Suprapubic skin (tissue), 4 donors: Measurements from ENCODE around the gene DDX51. TPM values are rescaled to one million over a fixed set of nuclear protein-coding genes. Genes with fewer than 3 reads are reported as not detected.

Experiments
- DNase-seq, 2 donors: peaks; one replicate each; pipeline ENCODE4 v3.0.0-alpha.2; 2019; ENCODE audit warnings: low spot score in 2 of 2
- H3K27ac ChIP-seq: fragments of 200-600 bp; sonication (generic); one replicate; pipeline ENCODE4 v1.5.1; 2019
- H3K27me3 ChIP-seq: fragments of 200-600 bp; sonication (generic); one replicate; pipeline ENCODE4 v1.5.1; 2019
- H3K36me3 ChIP-seq: fragments of 200-600 bp; sonication (generic); one replicate; pipeline ENCODE4 v1.5.1; 2019
- H3K4me1 ChIP-seq: fragments of 200-600 bp; sonication (generic); one replicate; pipeline ENCODE4 v1.5.1; 2019
- H3K4me3 ChIP-seq: fragments of 200-600 bp; sonication (generic); one replicate; pipeline ENCODE4 v1.5.1; 2019; ENCODE audit warnings: mild to moderate bottlenecking
- H3K9me3 ChIP-seq: fragments of 200-600 bp; sonication (generic); one replicate; pipeline ENCODE4 v1.5.1; 2019
- EP300 ChIP-seq: sonication (generic); formaldehyde crosslinking; IDR thresholded peaks from one replicate; pipeline ENCODE4 v1.6.1; 2017; ENCODE audit warnings: antibody characterized with exemption
- POLR2A ChIP-seq, 2 donors: fragments of 450-650 bp; IDR thresholded peaks; one replicate each; pipeline ENCODE4 v1.6.1; 2017; ENCODE audit warnings: antibody characterized with exemption in 2 of 2, mild to moderate bottlenecking in 2 of 2, moderate library complexity in 2 of 2
- POLR2AphosphoS5 ChIP-seq, 3 donors: sonication (generic); formaldehyde crosslinking; IDR thresholded peaks; one replicate each; pipeline ENCODE4 v1.6.1; 2017; ENCODE audit warnings: antibody characterized with exemption in 3 of 3
- WGBS: methylation state at CpG from one replicate; pipeline ENCODE4 v1.1.5; 2018; 5-methylcytosine and 5-hydroxymethylcytosine counted together
- total RNA-seq, 4 donors: library from RNA; depleted of rRNA; stranded (reverse); fragments of >200 nt; gene quantifications; one replicate each; pipeline ENCODE4 v1.1.0, GENCODE V29; 2016
- TF ChIP-seq, protein P1 (sequence below), 2 donors: fragments of 200-600 bp in 1 of 2; fragments of 450-650 bp in 1 of 2; sonication (generic) in 1 of 2; IDR thresholded peaks; one replicate each; pipeline ENCODE4 v1.5.1; 2016 to 2019; ENCODE audit warnings: antibody characterized with exemption in 2 of 2, mild to moderate bottlenecking in 1 of 2, moderate library complexity in 1 of 2

DDX51 gene
- total RNA-seq, 4 donors from 2014 or later = 21.1 to 39.6 (median 23.7) TPM

DNA sequence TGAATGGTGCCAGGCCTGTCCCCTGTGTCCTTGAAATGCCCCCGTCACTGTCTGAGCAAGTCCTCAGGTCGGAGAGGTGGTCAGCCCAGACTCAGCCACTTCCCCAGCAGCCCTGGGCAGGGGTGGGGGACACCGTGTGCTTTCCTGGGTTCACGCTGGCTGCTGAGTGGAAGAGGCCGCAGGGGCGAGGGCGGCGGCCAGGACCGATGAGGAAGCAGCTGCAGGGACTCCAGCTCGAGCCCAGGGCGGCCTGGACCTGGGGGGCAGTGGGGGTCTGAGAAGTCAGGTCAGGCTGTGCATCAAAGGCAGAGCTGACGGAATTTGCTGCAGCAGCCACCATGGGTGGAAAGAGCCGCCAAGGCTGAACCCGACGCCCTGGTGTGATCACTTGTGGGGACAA, 28.5 kb upstream of the DDX51 start:
- DNase-seq = no peak
- TF ChIP-seq POLR2A (IDR thresholded peaks at IDR 0.05) (no peak), EP300 (no peak), POLR2AphosphoS5 (IDR thresholded peaks at IDR 0.05) (no peak)
- TF ChIP-seq, protein P1, sequence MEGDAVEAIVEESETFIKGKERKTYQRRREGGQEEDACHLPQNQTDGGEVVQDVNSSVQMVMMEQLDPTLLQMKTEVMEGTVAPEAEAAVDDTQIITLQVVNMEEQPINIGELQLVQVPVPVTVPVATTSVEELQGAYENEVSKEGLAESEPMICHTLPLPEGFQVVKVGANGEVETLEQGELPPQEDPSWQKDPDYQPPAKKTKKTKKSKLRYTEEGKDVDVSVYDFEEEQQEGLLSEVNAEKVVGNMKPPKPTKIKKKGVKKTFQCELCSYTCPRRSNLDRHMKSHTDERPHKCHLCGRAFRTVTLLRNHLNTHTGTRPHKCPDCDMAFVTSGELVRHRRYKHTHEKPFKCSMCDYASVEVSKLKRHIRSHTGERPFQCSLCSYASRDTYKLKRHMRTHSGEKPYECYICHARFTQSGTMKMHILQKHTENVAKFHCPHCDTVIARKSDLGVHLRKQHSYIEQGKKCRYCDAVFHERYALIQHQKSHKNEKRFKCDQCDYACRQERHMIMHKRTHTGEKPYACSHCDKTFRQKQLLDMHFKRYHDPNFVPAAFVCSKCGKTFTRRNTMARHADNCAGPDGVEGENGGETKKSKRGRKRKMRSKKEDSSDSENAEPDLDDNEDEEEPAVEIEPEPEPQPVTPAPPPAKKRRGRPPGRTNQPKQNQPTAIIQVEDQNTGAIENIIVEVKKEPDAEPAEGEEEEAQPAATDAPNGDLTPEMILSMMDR (IDR thresholded peaks at IDR 0.05) = no peak
- Histone ChIP-seq H3K9me3 (no peaks in the 10 kb centered on the region), H3K4me1 (peaks cover 6% of the 10 kb centered on the region), H3K27me3 (peaks cover 95% of the 10 kb centered on the region), H3K36me3 (no peaks in the 10 kb centered on the region), H3K27ac (no peak overlapping the region), H3K4me3 (no peak overlapping the region)
- 61% methylated on average over 6 of the region's 15 CpGs for WGBS

DNA sequence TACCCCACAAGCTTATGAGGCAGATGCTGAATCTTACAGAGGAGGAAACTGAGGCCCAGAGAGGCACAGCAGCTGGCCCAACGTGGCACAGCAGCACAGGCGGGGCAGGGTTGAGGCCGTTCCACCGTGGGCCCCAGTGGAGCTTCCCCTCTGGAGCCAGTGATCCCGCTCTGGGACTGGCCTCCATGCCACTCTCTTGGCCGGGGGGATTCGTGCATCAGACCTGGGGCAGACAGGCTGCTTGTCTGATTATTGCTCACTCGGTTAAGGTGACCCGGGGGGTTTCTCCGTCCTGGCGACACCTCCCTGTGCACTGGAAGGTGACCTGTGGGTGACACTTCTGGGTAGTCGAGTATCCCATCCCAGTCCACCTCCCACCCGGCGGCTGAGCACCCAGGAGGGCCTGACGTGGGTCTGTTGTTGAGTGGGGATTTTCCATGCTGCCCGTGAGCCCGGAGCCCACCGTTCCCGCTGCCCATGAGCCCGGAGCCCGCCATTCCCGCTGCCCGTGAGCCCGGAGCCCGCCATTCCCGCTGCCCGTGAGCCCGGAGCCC, 27.9 kb upstream of the DDX51 start:
- WGBS = 89% methylated on average over 20 of the region's 28 CpGs
- H3K27me3 ChIP-seq = peaks cover 90% of the 10 kb centered on the region
- no peaks in the 10 kb centered on the region for H3K9me3 ChIP-seq
- no peak for DNase-seq
- no peak overlapping the region for H3K4me3 ChIP-seq
- TF ChIP-seq POLR2AphosphoS5 (IDR thresholded peaks at IDR 0.05) = no peak
- TF ChIP-seq EP300 = no peak
- no peak for TF ChIP-seq POLR2A (IDR thresholded peaks at IDR 0.05)
- TF ChIP-seq, protein P1 (IDR thresholded peaks at IDR 0.05) = no peak
- H3K4me1 ChIP-seq = peaks cover 6% of the 10 kb centered on the region
- no peak overlapping the region for H3K27ac ChIP-seq
- H3K36me3 ChIP-seq = no peaks in the 10 kb centered on the region

- H3K27ac ChIP-seq = no peak overlapping the region
- WGBS = 55% methylated on average over 11 of the region's 24 CpGs
- H3K36me3 ChIP-seq = no peaks in the 10 kb centered on the region
- peaks cover 6% of the 10 kb centered on the region for H3K4me1 ChIP-seq
- no peak for TF ChIP-seq POLR2A (IDR thresholded peaks at IDR 0.05)
- TF ChIP-seq POLR2AphosphoS5 (IDR thresholded peaks at IDR 0.05) = no peak
- TF ChIP-seq EP300 = no peak
- TF ChIP-seq, protein P1 (IDR thresholded peaks at IDR 0.05) = no peak
- no peaks in the 10 kb centered on the region for H3K9me3 ChIP-seq
- H3K4me3 ChIP-seq = no peak overlapping the region
- DNase-seq = no peak
- peaks cover 84% of the 10 kb centered on the region for H3K27me3 ChIP-seq
Measured at GRCh38 chr12:132171293-132171967, 27.3 kb upstream of the DDX51 start.

GRCh38 chr12:132170637-132171292, 26.6 kb upstream of the DDX51 start:
- Histone ChIP-seq H3K36me3 (no peaks in the 10 kb centered on the region), H3K4me3 (no peak overlapping the region), H3K4me1 (peaks cover 3% of the 10 kb centered on the region), H3K27me3 (peaks cover 77% of the 10 kb centered on the region), H3K27ac (no peak overlapping the region), H3K9me3 (no peaks in the 10 kb centered on the region)
- WGBS = 87% methylated on average over 14 of the region's 33 CpGs
- TF ChIP-seq POLR2AphosphoS5 (IDR thresholded peaks at IDR 0.05) (no peak), POLR2A (IDR thresholded peaks at IDR 0.05) (no peak)
- no peak for DNase-seq

- no peak overlapping the region for H3K4me3 ChIP-seq
- DNase-seq = no peak
- H3K27me3 ChIP-seq = peaks cover 71% of the 10 kb centered on the region
- H3K27ac ChIP-seq = no peak overlapping the region
- H3K9me3 ChIP-seq = no peaks in the 10 kb centered on the region
- H3K36me3 ChIP-seq = no peaks in the 10 kb centered on the region
- no peak for TF ChIP-seq POLR2A (IDR thresholded peaks at IDR 0.05)
- TF ChIP-seq, protein P1 (IDR thresholded peaks at IDR 0.05) = no peak
- no peak for TF ChIP-seq EP300
- TF ChIP-seq POLR2AphosphoS5 (IDR thresholded peaks at IDR 0.05) = no peak
- H3K4me1 ChIP-seq = peaks cover 3% of the 10 kb centered on the region
- WGBS = 22% methylated on average over 15 of the region's 16 CpGs
Measured at GRCh38 chr12:132170094-132170636, 26.0 kb upstream of the DDX51 start.
